ENCODE measurements around the gene CACTIN.

CACTIN gene

GRCh38 chr19:3625996-3626472 is 556 bp downstream of the CACTIN start:
- DNase-seq (ENCODE audit: low spot score) = no peak

- no peak for DNase-seq (ENCODE audit: low spot score)
Observed at GRCh38 chr19:3623716-3624115, 2.9 kb downstream of the CACTIN start.

GRCh38 chr19:3622224-3622623 is 4.4 kb downstream of the CACTIN start:
- no peak for DNase-seq (ENCODE audit: low spot score)

- no peak for DNase-seq (ENCODE audit: low spot score)
Observed at GRCh38 chr19:3621689-3622088, 4.9 kb downstream of the CACTIN start.

- no peak for DNase-seq (ENCODE audit: low spot score)
Observed at GRCh38 chr19:3620817-3621547, 5.6 kb downstream of the CACTIN start.

GRCh38 chr19:3620145-3620816 is 6.3 kb downstream of the CACTIN start:
- no peak for DNase-seq (ENCODE audit: low spot score)

- DNase-seq (ENCODE audit: low spot score) = no peak
Observed at GRCh38 chr19:3619631-3620012, 7.0 kb downstream of the CACTIN start.

GRCh38 chr19:3618811-3619630 is 7.6 kb downstream of the CACTIN start:
- DNase-seq (ENCODE audit: low spot score) = no peak

GRCh38 chr19:3618144-3618810 is 8.3 kb downstream of the CACTIN start:
- peak; percentile 71 for DNase-seq (ENCODE audit: low spot score)

- no peak for DNase-seq (ENCODE audit: low spot score)
Observed at GRCh38 chr19:3617463-3617862, 9.1 kb downstream of the CACTIN start.

GRCh38 chr19:3615524-3616135 is 11.0 kb downstream of the CACTIN start:
- DNase-seq (ENCODE audit: low spot score) = no peak

GRCh38 chr19:3614858-3615505 is 11.6 kb downstream of the CACTIN start:
- no peak for DNase-seq (ENCODE audit: low spot score)

- DNase-seq (ENCODE audit: low spot score) = no peak
Observed at GRCh38 chr19:3613818-3614661, 12.6 kb downstream of the CACTIN start.

GRCh38 chr19:3612901-3613741 is 13.5 kb downstream of the CACTIN start:
- no peak for DNase-seq (ENCODE audit: low spot score)

GRCh38 chr19:3612330-3612729 is 14.3 kb downstream of the CACTIN start:
- DNase-seq (ENCODE audit: low spot score) = no peak

- no peak for DNase-seq (ENCODE audit: low spot score)
Observed at GRCh38 chr19:3611841-3612240, 14.7 kb downstream of the CACTIN start.

GRCh38 chr19:3610745-3611717 is 15.6 kb downstream of the CACTIN start:
- DNase-seq (ENCODE audit: low spot score) = no peak
